ENCODE results near the gene C9orf152. TPM values are rescaled to one million over a fixed set of nuclear protein-coding genes. Genes with fewer than 3 reads are reported as not detected.

The C9orf152 gene
- total and polyA plus RNA-seq, 2 of the 13 experiments (the other 11 are each of a cell fraction or from before 2014, with no cell fraction given): 0.24 to 0.48 TPM

GRCh38 chr9:110208031-110208430 is at the start of gene C9orf152 (continued):
- TF ChIP-seq ZNF549 (CRISPR knock-in tag; IDR thresholded peaks at IDR 0.05): no peak
- TF ChIP-seq NFE2L1 (CRISPR knock-in tag; IDR thresholded peaks at IDR 0.05; ENCODE audit: borderline replicate concordance): no peak

- Histone ChIP-seq H2AFZ (ENCODE audit: low read length) (no peak overlapping the region), H3K79me2 (ENCODE audit: insufficient read depth, low read length) (peaks cover 49% of the 10 kb centered on the region), H3K4me3 (replicated peaks in 1 of 3; ENCODE audit: insufficient read depth in 1 of 3, low read depth in 2 of 3, low read length in 3 of 3) (peak overlapping the region; percentile 69 to 95 (median 90)), H3K4me2 (ENCODE audit: low read depth, low read length) (peak overlapping the region; percentile 96), H3K9ac (ENCODE audit: insufficient read depth, low read depth, low read length) (peak overlapping the region; percentile 91), H3K27ac (ENCODE audit: extremely low read length, insufficient read depth, low read length) (peak overlapping the region; percentile 90), H3K36me3 (replicated peaks in 1 of 2; ENCODE audit: control insufficient read depth in 1 of 2, insufficient read depth in 2 of 2, low read length in 2 of 2) (no peaks in the 10 kb centered on the region), H3K27me3 (ENCODE audit: control insufficient read depth in 1 of 2, insufficient read depth in 2 of 2, low read length in 2 of 2) (no peaks in the 10 kb centered on the region; a peak in 1 of 5 replicates), H4K20me1 (ENCODE audit: insufficient read depth, low read length) (peaks cover 28% of the 10 kb centered on the region), H3K4me1 (ENCODE audit: insufficient read depth, low read length) (peaks cover 39% of the 10 kb centered on the region), H3K9me3 (ENCODE audit: low read length) (no peaks in the 10 kb centered on the region)
- FAIRE-seq (peak; percentile 47), DNase-seq (ENCODE audit: low spot score) (peak; percentile 27), ATAC-seq (peak; percentile 29)
- ChIA-PET CTCF (ENCODE audit: low intra/inter-chr PET ratio, low total read pairs) (no interaction called here), POLR2A (interaction anchor here (0.8 to 2.4 kb wide), 18 partner anchors 11 to 132 kb away, joined by 3 to 30 read pairs (median 8); no protein-coding TSS in a partner anchor)
- in situ Hi-C loops (cut with HindIII; ENCODE audit: extremely low pct_ligation_motif_present, low pct_unique_long_range_greater_than_20kb): loop anchor here (5.0 kb wide), 1 partner anchor 75 kb away; no protein-coding TSS in a partner anchor
- TSS peak; percentile 78 for BruUV-seq (replicated peaks)
- intact Hi-C loops (cut with micrococcal nuclease; ENCODE audit: unreplicated experiment): loop anchor here (1.0 to 2.0 kb wide), 2 partner anchors 36 to 63 kb away; no protein-coding TSS in a partner anchor
- WGBS (ENCODE audit: low lambda C conversion rate): 2% methylated on average over 10 of the region's 14 CpGs
- TF ChIP-seq DNMT3B (CRISPR knock-in tag; conservative IDR thresholded peaks at IDR 0.05): no peak; the same call in 1 of the 2 replicates
- no peak; a peak in 1 of 4 replicates for TF ChIP-seq HMGXB4 (CRISPR knock-in tag; IDR thresholded peaks at IDR 0.05; ENCODE audit: borderline replicate concordance in 1 of 2, low read depth in 1 of 2)
- no peak for TF ChIP-seq CCAR2 (optimal IDR thresholded peaks at IDR 0.05; ENCODE audit: low read depth, low read length)
- no peak for TF ChIP-seq LCORL (IDR thresholded peaks at IDR 0.05)
- TF ChIP-seq LCORL (CRISPR knock-in tag; IDR thresholded peaks at IDR 0.05): 0 out of 2 replicates have a peak, but pooled peaks have one; percentile 36
- peak; percentile 37; the same call in 1 of the 2 replicates for TF ChIP-seq ZNF224 (CRISPR knock-in tag; IDR thresholded peaks at IDR 0.05)
- TF ChIP-seq ZSCAN20 (CRISPR knock-in tag; IDR thresholded peaks at IDR 0.05; ENCODE audit: borderline replicate concordance): no peak
- 0 out of 2 replicates have a peak, but pooled peaks have one; percentile 4 for TF ChIP-seq ZNF12 (CRISPR knock-in tag; IDR thresholded peaks at IDR 0.05)
- peak; percentile 79 for TF ChIP-seq ESRRA (CRISPR knock-in tag; IDR thresholded peaks at IDR 0.05; ENCODE audit: low read depth)
- TF ChIP-seq GFI1 (CRISPR knock-in tag; IDR thresholded peaks at IDR 0.05; ENCODE audit: borderline replicate concordance): 0 out of 2 replicates have a peak, but pooled peaks have one; percentile 37
- TF ChIP-seq PHF21A (CRISPR knock-in tag; IDR thresholded peaks at IDR 0.05): peak; percentile 63; the same call in 1 of the 2 replicates
- no peak for TF ChIP-seq CSRNP2 (CRISPR knock-in tag; conservative IDR thresholded peaks at IDR 0.05; ENCODE audit: low read depth)
- TF ChIP-seq ZNF546 (CRISPR knock-in tag; conservative IDR thresholded peaks at IDR 0.05): peak; percentile 20; the same call in 1 of the 2 replicates
- TF ChIP-seq ZNF749 (CRISPR knock-in tag; IDR thresholded peaks at IDR 0.05; ENCODE audit: borderline replicate concordance): 0 out of 2 replicates have a peak, but pooled peaks have one; percentile 43
- TF ChIP-seq SALL1 (CRISPR knock-in tag; IDR thresholded peaks at IDR 0.05): 0 out of 2 replicates have a peak, but pooled peaks have one; percentile 11
These were observed 49.3 kb upstream of the C9orf152 start for GRCh38 chr9:110257097-110257841.

Measured in HepG2 (cell line).